IMR-90 (cell line): ENCODE data around the gene LPCAT2. TPM values are rescaled to one million over a fixed set of nuclear protein-coding genes. Genes with fewer than 3 reads are reported as not detected.

Experiments used
- ATAC-seq: fragments of 200-7000 bp; cut with Tn5 transposase; 2 replicates; pipeline ENCODE4 v1.9.1; 2020; ENCODE audit warnings: low read depth, mild to moderate bottlenecking, moderate library complexity
- BruUV-seq: library from RNA; stranded (reverse); fragments of 400-500 nt; replicated peaks from 2 replicates; lab custom pipeline; 2021; lab: Mats Ljungman, UMichigan
- CTCF ChIA-PET: fragments of 300-600 bp; formaldehyde crosslinking; extraction: SDS; loops from one replicate; lab custom pipeline; 2021; ENCODE audit warnings: antibody characterized with exemption; lab: Yijun Ruan, JAX
- POLR2A ChIA-PET: fragments of 300-600 bp; sonication (Branson Sonifier 250); formaldehyde crosslinking; loops from one replicate; lab custom pipeline; 2022; ENCODE audit warnings: antibody characterized with exemption; ENCODE audit not compliant: unreplicated experiment; lab: Charles Lee
- DNase-seq: peaks from one replicate; pipeline ENCODE4 v3.0.0; 2013
- H2AFZ ChIP-seq: replicated peaks from 2 replicates; pipeline ENCODE3; 2013; ENCODE audit warnings: low read length, mild to moderate bottlenecking; ENCODE audit not compliant: poor library complexity
- H2AK5ac ChIP-seq: 2 replicates; pipeline ENCODE4 v1.6.1; 2013; ENCODE audit warnings: low read depth, low read length, inconsistent platforms
- H2AK9ac ChIP-seq: replicated peaks from 2 replicates; pipeline ENCODE3; 2013; ENCODE audit warnings: mild to moderate bottlenecking, low read depth, low read length, moderate library complexity; ENCODE audit not compliant: poor library complexity
- H2BK120ac ChIP-seq: 2 replicates; pipeline ENCODE4 v1.6.1; 2013; ENCODE audit warnings: low read depth, low read length, inconsistent platforms
- H2BK15ac ChIP-seq: 3 replicates; pipeline ENCODE4 v1.6.1; 2013; ENCODE audit warnings: low read depth, low read length, inconsistent platforms
- H2BK20ac ChIP-seq: 2 replicates; pipeline ENCODE4 v1.6.1; 2013; ENCODE audit warnings: low read depth, mild to moderate bottlenecking, inconsistent platforms, low read length, moderate library complexity
- H2BK5ac ChIP-seq: 2 replicates; pipeline ENCODE4 v1.6.1; 2013; ENCODE audit warnings: mild to moderate bottlenecking, low read depth, low read length, inconsistent platforms; ENCODE audit not compliant: poor library complexity, severe bottlenecking
- H3K14ac ChIP-seq: replicated peaks from 2 replicates; pipeline ENCODE4 v1.6.1; 2013; ENCODE audit warnings: low read depth, low read length, inconsistent platforms
- H3K18ac ChIP-seq: 2 replicates; pipeline ENCODE4 v1.6.1; 2013; ENCODE audit warnings: low read depth, low read length, control low read depth
- H3K23ac ChIP-seq: 2 replicates; pipeline ENCODE4 v1.6.1; 2013; ENCODE audit warnings: low read depth, low read length, inconsistent platforms
- H3K27ac ChIP-seq: 2 replicates; pipeline ENCODE4 v1.5.1; 2013; ENCODE audit warnings: mild to moderate bottlenecking, control low read depth, low read length; ENCODE audit not compliant: insufficient read depth
- H3K27me3 ChIP-seq: 2 replicates; pipeline ENCODE4 v1.6.1; 2013; ENCODE audit warnings: low read length; ENCODE audit not compliant: control insufficient read depth, insufficient read depth
- H3K36me3 ChIP-seq: 2 replicates; pipeline ENCODE4 v1.6.1; 2013; ENCODE audit warnings: low read length, mixed read lengths; ENCODE audit not compliant: control insufficient read depth, insufficient read depth
- H3K4ac ChIP-seq: 2 replicates; pipeline ENCODE4 v1.6.1; 2013; ENCODE audit warnings: low read depth, low read length, inconsistent platforms
- H3K4me1 ChIP-seq: 2 replicates; pipeline ENCODE4 v1.6.1; 2013; ENCODE audit warnings: low read length, mixed read lengths; ENCODE audit not compliant: control insufficient read depth, insufficient read depth
- H3K4me2 ChIP-seq: 2 replicates; pipeline ENCODE4 v1.6.1; 2013; ENCODE audit warnings: low read depth, mild to moderate bottlenecking, control low read depth, low read length, moderate library complexity
- H3K4me3 ChIP-seq: 2 replicates; pipeline ENCODE4 v1.5.1; 2013; ENCODE audit warnings: low read depth, mild to moderate bottlenecking, control low read depth, low read length, moderate library complexity; ENCODE audit not compliant: insufficient read depth
- H3K56ac ChIP-seq: 2 replicates; pipeline ENCODE4 v1.6.1; 2013; ENCODE audit warnings: low read length, inconsistent platforms; ENCODE audit not compliant: insufficient read depth; ENCODE audit errors: extremely low read depth
- H3K79me1 ChIP-seq, 2 experiments: 2 replicates each; pipeline ENCODE4 v1.6.1; 2013; ENCODE audit warnings: low read length in 2 of 2, inconsistent platforms in 1 of 2, low read depth in 1 of 2
- H3K9ac ChIP-seq: 2 replicates; pipeline ENCODE4 v1.6.1; 2013; ENCODE audit warnings: low read depth, low read length, control low read depth
- H3K9me1 ChIP-seq: 2 replicates; pipeline ENCODE4 v1.6.1; 2013; ENCODE audit warnings: low read length, inconsistent platforms; ENCODE audit not compliant: insufficient read depth
- H3K9me3 ChIP-seq: 2 replicates; pipeline ENCODE4 v1.6.1; 2013; ENCODE audit warnings: low read length; ENCODE audit not compliant: control insufficient read depth, insufficient read depth
- H4K20me1 ChIP-seq: 2 replicates; pipeline ENCODE4 v1.6.1; 2013; ENCODE audit warnings: low read length, inconsistent platforms; ENCODE audit not compliant: insufficient read depth
- H4K5ac ChIP-seq: 2 replicates; pipeline ENCODE4 v1.6.1; 2013; ENCODE audit warnings: mild to moderate bottlenecking, low read depth, low read length, control low read depth
- H4K8ac ChIP-seq, 2 experiments: 2 replicates each; pipeline ENCODE4 v1.6.1; 2013; ENCODE audit warnings: low read depth in 2 of 2, low read length in 2 of 2, control low read depth in 1 of 2, inconsistent platforms in 1 of 2
- H4K91ac ChIP-seq: 2 replicates; pipeline ENCODE4 v1.6.1; 2013; ENCODE audit warnings: low read depth, low read length, inconsistent platforms; ENCODE audit not compliant: insufficient read depth
- BHLHE40 ChIP-seq: fragments of 150-350 bp; IDR thresholded peaks from 2 replicates; pipeline ENCODE4 v1.6.1; 2016; ENCODE audit warnings: mild to moderate bottlenecking, low read depth, low read length
- CEBPB ChIP-seq: IDR thresholded peaks from 2 replicates; pipeline ENCODE4 v1.6.1; 2012; ENCODE audit warnings: low read depth, low read length, improper control_type of control experiment
- CHD1 ChIP-seq: IDR thresholded peaks from 2 replicates; pipeline ENCODE4 v1.6.1; 2012; ENCODE audit warnings: low read depth, low read length, improper control_type of control experiment
- CTCF ChIP-seq: conservative IDR thresholded peaks from 2 replicates; pipeline ENCODE4 v1.5.1; 2012; ENCODE audit warnings: mild to moderate bottlenecking, low read depth, low read length, improper control_type of control experiment
- ELK1 ChIP-seq: fragments of 150-350 bp; IDR thresholded peaks from 2 replicates; pipeline ENCODE4 v1.6.1; 2016; ENCODE audit warnings: low read depth, mild to moderate bottlenecking, low read length, moderate library complexity, borderline replicate concordance
- FOS ChIP-seq: fragments of 150-350 bp; IDR thresholded peaks from 2 replicates; pipeline ENCODE4 v1.6.1; 2016; ENCODE audit warnings: low read depth, low read length
- MAFK ChIP-seq: IDR thresholded peaks from 2 replicates; pipeline ENCODE4 v1.6.1; 2012; ENCODE audit warnings: low read depth, low read length, improper control_type of control experiment
- MAZ ChIP-seq: IDR thresholded peaks from 2 replicates; pipeline ENCODE4 v1.6.1; 2012; ENCODE audit warnings: low read depth, mild to moderate bottlenecking, low read length, improper control_type of control experiment, moderate library complexity, borderline replicate concordance
- MXI1 ChIP-seq: IDR thresholded peaks from 2 replicates; pipeline ENCODE4 v1.6.1; 2012; ENCODE audit warnings: low read depth, mild to moderate bottlenecking, low read length, moderate library complexity, borderline replicate concordance
- NFE2L2 ChIP-seq: fragments of 150-350 bp; IDR thresholded peaks from 2 replicates; pipeline ENCODE4 v1.6.1; 2016; ENCODE audit warnings: low read depth, mild to moderate bottlenecking, low read length
- POLR2A ChIP-seq: IDR thresholded peaks from 2 replicates; pipeline ENCODE4 v1.6.1; 2012; ENCODE audit warnings: mild to moderate bottlenecking, low read depth, low read length
- RAD21 ChIP-seq: IDR thresholded peaks from 2 replicates; pipeline ENCODE4 v1.6.1; 2012; ENCODE audit warnings: low read length, improper control_type of control experiment
- RCOR1 ChIP-seq: IDR thresholded peaks from 2 replicates; pipeline ENCODE4 v1.6.1; 2012; ENCODE audit warnings: mild to moderate bottlenecking, low read length, improper control_type of control experiment; ENCODE audit not compliant: insufficient replicate concordance
- RFX5 ChIP-seq: IDR thresholded peaks from 2 replicates; pipeline ENCODE4 v1.8.0; 2012; ENCODE audit warnings: low read depth, mild to moderate bottlenecking, low read length, moderate library complexity
- SMC3 ChIP-seq: fragments of 150-350 bp; IDR thresholded peaks from 2 replicates; pipeline ENCODE4 v1.6.1; 2016; ENCODE audit warnings: low read depth, mild to moderate bottlenecking, antibody characterized with exemption, low read length, moderate library complexity
- USF2 ChIP-seq: fragments of 150-350 bp; IDR thresholded peaks from 2 replicates; pipeline ENCODE4 v1.6.1; 2017; ENCODE audit warnings: mild to moderate bottlenecking, antibody characterized with exemption, low read length, low read depth
- WGBS, 2 experiments: methylation state at CpG; one replicate each; pipeline versions ENCODE4 v1.1.5 to v1.1.7; 2013; ENCODE audit warnings: missing lambda C conversion rate in 2 of 2; ENCODE audit not compliant: insufficient read length in 1 of 2; ENCODE audit errors: extremely low coverage in 2 of 2; 5-methylcytosine and 5-hydroxymethylcytosine counted together
- dilution Hi-C: fragments of 300-500 bp; cut with HindIII; formaldehyde crosslinking; loops from one replicate; pipeline ENCODE4 v1.14.3; 2018; ENCODE audit warnings: low sequenced_read_pairs; ENCODE audit not compliant: unreplicated experiment
- in situ Hi-C: fragments of 300-500 bp; cut with MboI; formaldehyde crosslinking; loops from 3 replicates; pipeline ENCODE4 v1.14.3; 2019; ENCODE audit warnings: low sequenced_read_pairs, inconsistent platforms, mixed read lengths
- intact Hi-C: fragments of 100-400 bp; cut with micrococcal nuclease; formaldehyde crosslinking; loops from 2 replicates; pipeline ENCODE4 v1.10.0; 2022
- polyA plus RNA-seq, 3 experiments: library from polyadenylated mRNA; depleted of rRNA; stranded (reverse); fragments of >200 nt; gene quantifications; 2 replicates each; pipeline ENCODE4 v1.2.3, GENCODE V29; 2012; ENCODE audit warnings: low replicate concordance in 1 of 3
- total RNA-seq: library from RNA; depleted of rRNA; stranded (reverse); fragments of >200 nt; gene quantifications from 2 replicates; pipeline ENCODE4 v1.2.3, GENCODE V29; 2012

Gene LPCAT2
- total and polyA plus RNA-seq, 2 of the 4 experiments (the other 2 are of a cell fraction): 8.6 to 8.7 TPM

- no peak overlapping the region for H2BK5ac ChIP-seq
- no peak overlapping the region for H3K9ac ChIP-seq
- no peak overlapping the region for H2BK120ac ChIP-seq
- no peak overlapping the region for H3K56ac ChIP-seq
- no peak overlapping the region for H2AK5ac ChIP-seq
- dilution Hi-C loops: no loop called here
- H3K9me3 ChIP-seq: no peaks in the 10 kb centered on the region
- H2AFZ ChIP-seq: no peak overlapping the region
- H3K79me1 ChIP-seq: no peaks in the 10 kb centered on the region
- no peak overlapping the region for H2BK20ac ChIP-seq
- DNase-seq (no peak), ATAC-seq (no peak)
- TF ChIP-seq POLR2A (no peak), MAFK (no peak), MXI1 (no peak), BHLHE40 (no peak), USF2 (no peak), RCOR1 (no peak), CEBPB (no peak), CTCF (no peak), RAD21 (no peak), MAZ (no peak), RFX5 (no peak), CHD1 (no peak), NFE2L2 (no peak), ELK1 (no peak), SMC3 (no peak), FOS (no peak)
- H3K9me1 ChIP-seq: no peaks in the 10 kb centered on the region
- no peak overlapping the region for H2BK15ac ChIP-seq
- BruUV-seq: no TSS peak
- in situ Hi-C loops: no loop called here
- no peak overlapping the region for H3K27ac ChIP-seq
- no peak overlapping the region for H3K18ac ChIP-seq
- no peaks in the 10 kb centered on the region for H4K20me1 ChIP-seq
- H3K4ac ChIP-seq: no peak overlapping the region
- H3K4me1 ChIP-seq: no peaks in the 10 kb centered on the region
- no peak overlapping the region for H4K91ac ChIP-seq
- 40% methylated on average over 1 of the region's 6 CpGs; no CpG with 5 or more reads in 1 of the 2 experiments for WGBS, 2 experiments
- intact Hi-C loops: no loop called here
- H4K5ac ChIP-seq: no peak overlapping the region
- H3K23ac ChIP-seq: no peak overlapping the region
- ChIA-PET CTCF (no interaction called here), POLR2A (no interaction called here)
- no peaks in the 10 kb centered on the region for H3K36me3 ChIP-seq
- H4K8ac ChIP-seq: no peak overlapping the region
- H3K4me2 ChIP-seq: no peak overlapping the region
- no peak overlapping the region for H3K4me3 ChIP-seq
- H3K14ac ChIP-seq: no peak overlapping the region
- H3K27me3 ChIP-seq: no peaks in the 10 kb centered on the region; the same call in 1 of the 2 replicates
- H2AK9ac ChIP-seq: no peak overlapping the region
Measured at GRCh38 chr16:55613613-55614335, 104.9 kb downstream of the LPCAT2 start.
